ENCODE measurements around the gene PXDN.

Gene PXDN

DNA sequence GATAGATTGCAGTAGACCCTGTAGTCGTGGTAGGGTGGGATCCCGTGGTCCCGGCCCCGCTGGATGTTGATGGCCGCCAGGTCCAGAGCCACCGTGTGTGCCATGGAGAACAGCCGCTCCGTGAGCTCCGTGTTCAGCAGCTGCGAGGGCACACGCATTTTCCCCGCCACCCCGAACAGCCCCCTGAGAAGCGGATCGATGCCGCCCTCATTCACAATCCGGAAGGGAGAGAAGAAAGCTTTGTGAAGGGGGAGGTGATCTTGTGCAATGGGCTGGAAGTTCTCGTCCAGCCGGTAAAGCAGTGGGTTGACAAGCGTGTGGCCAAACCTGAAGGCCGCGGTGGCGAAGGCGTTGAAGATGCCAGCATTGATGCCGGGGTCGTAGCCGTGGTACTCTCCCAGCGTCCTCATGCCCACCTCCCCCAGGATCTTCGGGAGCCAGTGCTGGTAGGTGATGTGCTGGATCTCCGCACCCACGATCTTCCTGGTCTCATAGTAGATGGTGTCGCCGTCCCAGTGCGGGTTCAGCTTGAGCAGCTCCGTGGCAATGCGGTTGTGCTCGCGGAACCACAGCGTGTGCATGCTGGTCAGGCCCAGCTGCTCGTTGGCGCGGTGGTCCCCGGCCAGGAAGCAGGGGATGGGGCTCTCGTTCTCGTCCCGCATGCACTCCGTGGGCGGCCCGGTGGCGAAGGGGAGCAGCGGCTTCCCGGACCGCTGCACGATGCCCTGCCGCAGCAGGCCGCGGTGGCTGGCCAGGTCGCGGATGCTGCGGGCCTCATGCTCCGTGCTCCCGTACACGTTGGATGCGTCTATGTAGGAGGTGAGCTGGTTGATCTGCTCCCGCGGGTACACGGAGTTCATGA, 95.8 kb downstream of the PXDN start:
- DNase-seq = no peak

DNA sequence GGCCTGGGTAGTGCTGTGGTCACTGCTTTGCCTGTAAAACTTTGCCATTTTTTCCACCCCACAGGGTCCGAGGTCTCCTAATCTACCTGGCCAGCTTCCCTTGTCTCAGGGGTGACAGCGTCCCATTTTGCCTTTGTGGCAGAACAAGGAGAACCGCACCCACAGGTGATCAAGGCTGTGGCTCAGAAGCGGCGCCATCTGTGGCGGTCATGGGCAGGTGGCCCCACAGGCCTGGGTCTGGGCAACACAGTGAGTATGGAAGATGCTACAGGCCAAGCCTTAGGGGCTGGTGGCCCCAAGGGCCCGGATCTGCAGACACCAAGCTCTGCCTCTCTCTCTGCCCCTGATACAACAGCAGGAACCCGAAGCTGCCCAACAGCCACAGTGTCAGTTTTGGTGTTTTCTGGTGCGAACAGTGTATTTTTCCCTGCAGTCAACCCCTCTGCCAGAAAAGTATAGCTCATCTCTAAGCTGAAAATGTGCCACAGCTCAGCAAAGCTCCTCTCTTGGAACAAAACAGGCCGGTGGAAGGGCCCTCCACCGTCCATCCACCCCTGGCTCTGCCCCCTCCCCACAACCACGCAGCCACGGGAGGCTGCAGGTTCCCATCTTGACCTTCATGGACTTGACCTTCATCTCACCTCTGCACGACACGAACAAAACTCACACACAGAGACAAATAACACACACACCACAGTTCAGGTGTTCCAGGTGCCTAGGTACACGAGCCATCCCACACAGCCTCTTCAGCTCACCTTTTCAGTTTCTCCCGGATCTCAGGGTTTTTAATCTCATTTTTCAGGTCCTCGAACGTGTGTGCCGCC, 96.7 kb downstream of the PXDN start:
- no peak for DNase-seq

DNA sequence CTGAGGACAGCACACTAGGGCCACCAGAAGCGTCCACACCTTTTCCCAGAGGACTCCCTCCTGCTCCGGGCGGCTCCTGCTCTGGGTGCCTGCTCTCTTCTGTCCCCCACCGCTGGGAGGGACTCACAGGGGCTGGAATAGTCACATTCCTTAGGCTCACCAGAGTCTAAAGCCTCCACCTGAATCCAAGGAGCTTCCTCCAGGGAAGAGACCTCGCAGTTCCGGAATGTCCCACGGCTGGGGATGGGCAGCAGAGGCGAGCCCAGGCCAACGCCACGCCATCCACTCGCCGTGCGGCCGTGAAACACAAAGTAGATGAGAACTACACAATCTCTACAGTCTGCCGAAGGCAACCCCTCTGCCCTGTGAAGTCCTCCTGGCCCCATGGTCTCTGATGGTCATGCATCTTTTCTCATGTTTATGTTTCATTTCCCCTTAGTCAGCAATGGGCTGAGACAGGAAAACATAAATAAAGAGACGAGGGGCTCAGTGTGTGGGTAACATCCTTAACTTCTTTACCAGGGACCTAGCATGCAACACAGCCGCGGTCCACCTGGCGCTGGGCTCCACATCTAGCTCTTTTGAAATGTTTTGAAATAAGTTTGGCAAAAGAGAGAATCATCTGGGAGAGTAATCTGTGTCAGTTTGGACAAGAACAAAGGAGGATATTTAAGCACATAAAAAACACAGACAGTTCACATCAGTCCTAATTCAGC, 98.4 kb downstream of the PXDN start:
- no peak for DNase-seq

DNA sequence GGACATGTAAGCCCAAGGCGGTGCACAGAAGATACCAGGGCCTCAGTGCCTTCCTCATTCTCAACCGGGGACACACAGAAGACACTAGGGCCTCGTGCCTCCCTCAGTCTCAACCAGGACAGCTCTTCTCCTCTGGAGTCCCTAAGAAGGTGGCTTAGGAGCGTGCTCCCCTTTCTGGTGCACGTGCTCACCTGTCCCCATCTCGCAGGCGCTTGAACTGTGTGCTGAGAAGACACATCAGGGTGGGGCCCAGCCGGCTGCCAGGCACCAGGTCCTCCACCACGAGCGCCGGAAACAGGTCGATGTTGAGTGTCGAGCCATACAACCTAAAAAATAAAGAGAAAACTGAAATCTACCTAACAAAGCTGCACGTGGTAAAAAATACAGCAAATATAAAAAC, 99.9 kb downstream of the PXDN start:
- DNase-seq = no peak

DNA sequence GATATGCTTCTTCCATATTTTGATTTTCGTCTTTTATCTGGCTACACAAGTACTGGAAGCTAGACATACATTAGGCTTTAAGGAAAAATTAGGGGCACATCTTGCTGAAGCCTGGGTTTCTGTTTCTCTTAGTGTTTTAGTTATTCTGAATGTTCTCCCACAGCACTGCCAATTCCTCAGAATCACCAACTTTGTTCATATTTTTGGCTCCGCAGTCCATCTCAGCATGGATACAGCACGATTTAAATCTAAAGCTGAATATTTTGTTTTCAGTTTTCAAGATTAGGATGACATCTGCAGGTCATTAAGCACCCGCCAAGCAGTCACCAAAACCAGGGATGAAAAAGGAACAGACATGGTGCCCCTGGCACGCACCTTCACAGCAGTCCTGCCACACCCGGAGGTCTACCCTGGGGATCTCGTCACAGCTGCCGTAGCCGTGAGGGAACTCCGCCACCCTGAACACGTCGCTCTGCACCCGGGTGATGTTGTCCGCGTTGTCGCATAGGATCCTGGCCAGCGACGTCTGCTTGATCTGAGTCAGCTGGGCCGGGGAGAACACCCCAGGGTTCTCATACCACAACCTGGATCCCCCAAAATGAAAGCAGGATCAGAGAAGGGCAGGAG, 101.2 kb downstream of the PXDN start:
- DNase-seq = no peak

DNA sequence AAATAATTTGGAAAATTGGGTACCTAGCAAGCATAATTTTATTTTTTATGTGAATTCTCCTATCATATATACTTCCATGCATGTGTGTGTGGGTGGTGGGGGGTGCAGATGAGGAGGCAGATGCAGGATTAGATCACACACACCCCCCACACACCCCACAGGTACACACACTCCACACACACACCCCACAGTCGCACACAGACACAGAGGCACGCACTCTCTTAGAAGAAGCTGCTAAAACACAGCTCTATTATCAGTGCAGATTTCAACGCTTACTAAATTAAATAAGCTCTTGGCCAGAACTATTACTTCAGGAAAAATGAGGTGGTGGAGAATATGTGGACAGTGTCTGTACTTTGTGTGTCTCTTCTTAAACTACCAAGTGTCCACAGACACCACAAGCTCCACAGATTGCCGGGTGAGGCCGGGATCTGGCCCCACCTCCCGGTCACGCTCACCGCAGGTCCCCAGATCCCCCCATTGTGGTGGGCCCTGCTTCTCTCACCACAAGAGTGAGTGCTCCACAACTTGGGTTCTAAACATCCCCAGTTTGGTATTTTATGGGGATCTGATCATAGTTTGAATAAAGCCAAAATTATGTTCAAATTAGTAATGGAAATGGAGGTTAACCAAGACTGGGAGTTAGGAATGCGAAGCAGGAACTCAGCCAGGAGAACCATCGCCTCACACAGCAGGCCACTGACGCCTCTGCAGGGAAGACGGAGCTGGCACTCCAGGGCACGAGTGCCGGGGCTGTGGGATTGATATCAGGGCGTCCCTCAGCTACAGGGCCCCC, 102.1 kb downstream of the PXDN start:
- no peak for DNase-seq

DNA sequence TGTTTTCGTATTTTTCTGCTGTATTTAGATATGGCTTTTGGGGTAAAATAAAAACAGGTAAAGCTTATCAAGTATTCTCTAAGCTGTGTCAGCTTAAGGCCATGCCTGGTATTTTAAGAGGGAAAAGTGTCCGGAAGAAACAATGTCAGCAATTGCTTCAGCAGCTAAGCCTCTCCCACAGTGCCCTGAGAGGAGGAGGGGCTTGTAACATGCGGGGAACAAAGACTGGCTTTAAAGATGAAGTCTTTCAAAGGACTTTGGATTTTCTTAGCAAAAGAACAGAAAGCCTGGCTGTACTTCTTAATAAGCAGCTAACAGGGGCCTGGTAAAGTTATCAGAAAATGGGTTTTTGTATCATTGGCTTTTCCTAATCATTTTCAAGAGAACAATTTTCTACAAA, 102.8 kb downstream of the PXDN start:
- no peak for DNase-seq

DNA sequence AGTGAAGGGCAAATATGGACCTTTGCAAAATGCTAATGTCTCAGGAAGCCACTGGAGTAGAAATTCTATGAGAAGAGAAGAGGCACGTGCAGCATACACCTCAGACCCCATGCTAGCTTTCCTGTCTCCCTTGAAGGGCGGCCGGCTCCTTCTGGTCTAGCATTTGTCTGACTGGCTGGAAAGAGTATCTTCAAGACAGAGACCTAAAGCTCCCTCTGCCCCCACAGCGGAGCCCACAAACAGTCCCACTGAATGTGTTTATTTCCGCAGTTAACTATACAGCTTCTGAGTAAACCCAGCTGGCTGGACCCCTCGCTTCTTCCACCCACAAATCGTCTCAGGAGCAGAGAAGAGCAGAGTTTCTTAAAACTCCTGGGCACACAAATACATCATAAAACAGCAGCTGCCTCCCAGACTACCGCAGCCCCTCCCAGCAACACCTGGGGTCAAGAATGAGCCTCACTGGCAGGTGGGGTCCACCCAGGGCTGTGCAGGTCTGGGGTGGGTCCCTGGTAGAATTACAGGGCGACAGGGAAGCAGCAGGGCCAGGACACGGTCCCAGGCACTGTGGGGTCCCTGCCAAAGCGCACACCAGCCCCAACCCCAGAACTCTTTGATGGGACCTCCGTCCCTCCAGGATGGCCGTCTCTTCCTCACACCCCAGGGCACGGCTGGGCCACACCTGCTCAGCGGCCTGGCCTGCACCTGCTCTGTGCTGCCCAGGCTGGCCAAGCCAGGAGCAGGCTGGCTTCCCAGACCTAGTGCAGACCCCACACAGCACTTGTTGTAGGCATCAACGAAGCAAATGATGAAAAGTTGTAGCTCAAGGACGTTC, 103.8 kb downstream of the PXDN start:
- DNase-seq = no peak

DNA sequence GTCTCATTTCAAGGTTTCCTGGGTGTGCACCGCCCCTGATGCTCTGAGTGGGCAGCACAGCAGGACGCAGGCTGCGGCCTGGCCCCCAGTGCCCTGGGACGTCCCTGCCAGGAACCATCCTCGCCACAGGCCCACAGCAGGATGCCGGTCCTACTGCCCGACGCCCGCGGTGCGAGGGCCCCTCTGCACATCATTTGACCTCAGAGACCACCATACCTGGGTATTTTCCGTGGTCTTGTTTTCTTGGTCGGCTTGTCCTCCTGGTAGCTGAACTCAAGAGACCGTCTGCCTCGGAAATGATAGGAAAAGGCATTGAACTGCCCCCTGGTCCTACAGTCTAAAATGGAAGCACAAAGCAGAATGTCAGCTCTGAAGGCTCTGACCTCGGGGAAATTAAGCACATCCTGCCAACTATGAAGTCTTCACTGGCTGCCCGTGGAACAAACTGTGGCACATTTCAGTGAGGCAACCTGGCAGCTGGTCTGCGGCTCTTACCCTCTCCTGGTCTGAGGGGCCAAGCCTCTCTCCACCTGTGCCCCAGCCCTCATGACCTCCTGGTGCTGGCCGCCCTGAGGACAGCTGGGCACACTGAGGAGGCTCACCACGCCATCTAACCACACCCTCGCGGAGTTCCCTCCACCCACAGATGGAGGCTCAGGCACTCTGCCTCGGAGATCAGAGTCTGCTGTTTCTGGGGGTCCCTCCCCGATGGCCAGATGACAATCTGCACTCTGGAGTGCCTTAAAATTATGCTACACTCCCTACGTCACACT, 105.0 kb downstream of the PXDN start:
- no peak for DNase-seq

DNA sequence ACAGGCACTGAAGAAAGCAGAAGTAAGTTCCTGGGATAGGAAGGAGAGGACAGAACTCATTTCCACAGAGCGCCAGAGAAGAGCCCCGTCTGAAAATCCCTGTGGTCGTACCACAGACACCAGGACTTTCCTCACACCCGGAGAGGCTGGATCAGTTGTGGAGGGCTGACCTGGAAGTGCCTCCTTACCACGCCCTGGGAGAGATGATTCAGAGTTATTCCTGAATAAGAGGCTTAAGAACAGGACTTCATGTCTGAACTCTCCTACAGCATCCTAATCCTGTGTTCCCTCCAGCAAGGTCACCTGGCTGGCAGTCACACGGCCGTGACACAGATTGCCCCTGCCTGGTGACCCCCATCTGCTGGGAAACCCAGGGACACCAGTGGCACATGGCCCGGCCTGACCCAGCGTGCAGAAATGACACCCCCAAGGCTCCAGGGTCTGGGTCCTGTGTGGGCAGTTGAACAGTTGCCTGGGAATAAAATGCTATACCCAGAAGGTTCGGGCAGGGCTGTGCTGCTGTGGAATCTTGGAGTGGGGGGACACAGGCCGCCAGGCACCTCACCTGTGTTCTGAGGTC, 105.9 kb downstream of the PXDN start:
- no peak for DNase-seq

DNA sequence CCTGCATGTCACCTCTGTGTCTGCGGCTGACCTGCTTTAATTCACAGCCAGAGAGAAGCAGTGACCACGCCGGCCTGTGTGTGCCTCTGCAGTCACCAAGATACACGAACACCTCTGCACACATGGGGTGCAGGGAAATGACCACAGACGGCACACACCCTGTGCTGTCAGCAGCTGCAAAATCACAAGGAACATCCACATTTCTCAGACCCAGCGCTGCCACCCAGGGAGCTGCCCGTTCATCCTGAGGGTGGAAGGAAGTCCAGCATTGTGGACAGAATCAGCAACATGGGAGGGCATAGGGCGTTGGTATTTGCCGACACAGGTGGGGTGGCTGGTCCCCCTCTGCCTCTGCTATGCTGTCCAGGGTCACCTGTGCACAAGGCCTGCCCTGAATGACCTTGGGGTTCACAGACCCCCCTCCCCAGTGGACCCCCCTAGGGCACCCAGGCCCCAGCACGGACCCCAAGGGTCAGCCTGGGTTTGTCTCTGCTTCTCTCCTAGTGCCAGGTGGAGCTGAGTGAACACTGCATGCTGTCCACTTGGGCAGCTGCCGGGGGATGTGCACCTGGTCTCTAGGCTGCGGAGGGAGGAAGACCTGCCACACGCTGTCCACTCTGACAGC, 107.4 kb downstream of the PXDN start:
- no peak for DNase-seq

DNA sequence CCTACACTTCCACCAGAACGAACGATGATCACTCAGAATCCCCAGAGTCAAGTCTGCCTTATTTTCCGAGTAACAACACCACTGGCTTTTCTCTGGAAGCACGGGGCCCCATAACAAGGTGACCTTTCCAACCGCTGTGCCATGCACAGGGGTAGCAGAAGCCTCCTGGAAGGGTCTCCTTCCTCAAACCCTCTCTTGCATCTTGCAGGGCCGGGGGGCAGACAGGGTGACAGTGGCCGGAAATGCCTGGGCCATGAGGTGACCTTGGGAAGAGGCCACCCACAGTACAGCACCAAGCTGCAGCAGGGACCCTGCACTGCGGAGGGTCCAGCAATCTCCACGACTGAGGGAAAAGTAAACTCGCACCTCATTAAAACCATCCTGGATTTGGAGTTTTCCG, 108.5 kb downstream of the PXDN start:
- no peak for DNase-seq

DNA sequence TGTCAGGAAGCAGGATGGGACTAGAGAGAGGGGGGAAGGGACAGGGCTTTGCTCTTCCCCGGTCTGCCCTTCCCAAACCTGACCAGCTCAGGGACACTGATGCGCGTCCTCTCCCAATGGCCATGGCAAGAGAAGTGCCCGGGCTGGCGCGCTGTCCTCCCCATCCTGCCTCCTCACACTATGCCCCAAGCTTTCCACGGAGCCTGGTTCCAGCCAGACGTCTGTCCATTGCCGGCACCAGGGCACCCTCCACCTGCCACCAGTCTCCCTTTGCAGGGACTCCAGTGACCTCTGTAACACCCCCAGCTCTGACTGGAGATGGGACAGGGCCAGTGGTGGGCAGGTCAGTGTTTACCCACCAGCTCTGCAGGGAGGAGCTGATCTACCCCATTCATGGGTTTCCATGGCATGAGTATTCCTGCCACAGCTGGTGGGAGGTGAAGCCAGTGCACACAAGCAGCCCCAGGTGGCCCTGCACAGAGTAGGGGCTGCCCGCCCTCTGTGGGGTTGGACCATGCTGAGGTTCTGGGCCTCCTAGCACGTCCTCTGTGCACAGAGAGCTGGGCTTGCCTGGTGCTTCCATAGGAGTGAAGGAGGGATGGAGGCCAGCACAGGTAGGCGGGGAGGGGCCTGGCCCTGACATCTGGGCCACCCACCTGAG, 109.5 kb downstream of the PXDN start:
- DNase-seq = no peak

DNA sequence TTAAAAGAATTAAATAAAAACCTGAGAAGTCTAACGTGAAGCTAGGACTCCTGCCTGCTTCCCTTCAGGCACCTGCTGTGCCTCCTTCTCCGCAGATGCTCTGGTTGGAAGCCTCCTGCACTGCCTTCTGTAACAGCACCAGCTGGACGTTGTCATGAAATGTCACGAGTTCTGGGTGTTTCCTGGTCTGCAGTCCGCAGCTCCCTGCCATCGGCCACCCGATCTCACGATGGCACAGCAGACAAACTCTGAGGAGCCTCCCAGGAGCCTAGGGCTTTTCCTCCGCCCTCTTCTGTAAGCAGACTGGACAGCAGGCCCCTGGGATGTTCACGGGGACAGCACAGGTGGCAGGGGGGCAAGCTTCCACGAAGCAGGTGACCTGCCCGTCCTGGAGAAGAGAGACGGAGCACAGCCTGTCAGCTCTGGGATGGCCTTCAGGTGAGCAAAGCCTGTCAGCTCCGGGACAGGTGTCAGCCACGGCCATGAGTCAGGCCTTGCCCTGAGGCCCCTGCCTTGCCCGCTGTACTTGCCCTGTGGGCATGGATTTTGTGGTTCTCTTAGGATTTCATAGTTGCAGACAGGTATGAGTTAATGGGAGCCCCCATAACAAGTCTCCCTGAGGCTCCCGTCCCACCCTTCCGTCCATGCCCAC, 110.3 kb downstream of the PXDN start:
- DNase-seq = peak in 1 of 14 donors; percentile 32

DNA sequence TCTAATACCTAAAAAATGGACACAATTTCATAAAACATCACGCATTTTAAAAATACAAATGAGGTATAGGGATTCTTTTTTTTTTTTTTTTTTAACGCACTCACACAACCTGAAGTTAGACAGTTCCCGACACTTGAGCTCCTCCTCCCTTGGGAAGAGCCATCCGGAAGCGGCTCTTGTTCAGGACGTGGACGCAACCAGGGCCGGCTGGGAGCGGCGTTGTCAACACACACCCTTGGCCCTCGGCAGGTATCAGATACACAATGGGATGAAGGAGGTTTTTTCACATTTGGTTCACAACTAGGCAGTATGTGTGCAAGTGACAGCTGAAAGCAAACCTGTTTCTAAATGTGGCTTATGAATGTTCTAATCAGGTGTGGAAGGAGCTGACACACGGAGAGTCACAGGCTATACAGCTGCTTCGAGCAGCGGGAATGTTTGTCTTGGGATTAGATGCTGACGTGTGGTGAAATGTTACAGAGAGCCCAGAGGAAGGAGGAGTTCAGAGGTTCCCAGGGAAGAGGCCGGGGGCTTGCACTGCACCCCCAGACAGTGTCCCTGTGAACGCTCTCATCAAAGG, 111.1 kb downstream of the PXDN start:
- no peak for DNase-seq

DNA sequence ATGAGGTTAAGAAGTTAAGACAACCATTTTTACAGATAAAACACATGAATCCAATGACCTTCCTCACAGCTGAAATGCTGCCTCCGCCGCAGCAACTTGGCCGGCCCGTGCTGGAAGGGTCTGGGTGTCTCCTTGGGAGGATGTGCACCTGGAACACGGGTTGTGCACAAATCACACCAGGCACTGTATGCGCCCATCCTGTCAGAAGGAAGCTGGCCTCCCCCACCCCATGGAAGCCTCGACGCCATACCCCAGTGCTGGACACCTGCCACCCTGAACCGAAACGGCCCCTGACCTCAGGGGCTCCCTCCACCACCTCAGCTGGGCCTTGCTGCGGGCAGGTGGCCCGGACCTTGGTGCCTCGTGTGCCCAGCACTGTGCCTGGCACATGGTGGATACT, 111.8 kb downstream of the PXDN start:
- no peak for DNase-seq

DNA sequence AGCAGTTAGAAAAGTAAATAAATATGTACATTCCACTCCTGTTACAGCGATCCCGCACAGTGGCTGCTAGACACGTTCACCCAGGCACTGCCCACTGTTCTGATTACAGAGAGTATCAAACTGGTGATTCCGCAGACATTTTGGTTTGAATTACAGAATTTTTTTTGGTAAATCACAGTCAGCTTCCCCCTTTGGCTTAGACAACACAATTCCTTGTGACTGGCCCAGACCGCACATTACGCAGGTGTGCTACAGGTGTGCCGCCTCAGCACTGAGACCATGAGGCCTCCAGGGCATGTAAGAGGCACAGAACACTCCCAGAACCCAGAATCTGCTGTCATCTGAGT, 112.3 kb downstream of the PXDN start:
- DNase-seq = no peak
